Astrocyte (in vitro differentiated cells and primary cell): Measurements from ENCODE around the gene OSBP.

ENCODE experiments used
- CTCF ChIP-seq: IDR thresholded peaks from 2 replicates; pipeline ENCODE4 v1.5.1; 2011; ENCODE audit warnings: low read depth, mild to moderate bottlenecking, inconsistent platforms, low read length, moderate library complexity; ENCODE audit not compliant: insufficient read depth
- EZH2 ChIP-seq: IDR thresholded peaks from 2 replicates; pipeline ENCODE4 v1.6.1; 2012; ENCODE audit warnings: mild to moderate bottlenecking, low read length, inconsistent platforms; ENCODE audit not compliant: insufficient read depth

- TF ChIP-seq CTCF: no peak
- TF ChIP-seq EZH2: no peak
Observed at GRCh38 chr11:59552844-59553243, 62.7 kb downstream of the OSBP start.
